Naive B cell (primary cell): ENCODE data around the gene HDC. TPM values are rescaled to one million over a fixed set of nuclear protein-coding genes. Genes with fewer than 3 reads are reported as not detected.

Experiments
- ATAC-seq, 2 donors: fragments of 150-1000 bp; cut with Tn5 transposase; 2 replicates each; pipeline ENCODE4 v1.10.0; 2021; ENCODE audit warnings: low read depth in 2 of 2, mild to moderate bottlenecking in 2 of 2, moderate library complexity in 2 of 2
- DNase-seq: peaks from one replicate; pipeline ENCODE4 v3.0.0; 2022
- H3K27ac Mint-ChIP-seq, 6 donors: one replicate each; pipeline ENCODE4 v1.8.0; 2020 to 2022; ENCODE audit warnings: mild to moderate bottlenecking in 6 of 6, mixed read lengths in 6 of 6, moderate library complexity in 5 of 6, inconsistent platforms in 2 of 6
- H3K27me3 Mint-ChIP-seq, 3 donors: one replicate each; pipeline ENCODE4 v1.8.0; 2021 to 2022; ENCODE audit warnings: mixed read lengths in 3 of 3, mild to moderate bottlenecking in 1 of 3
- H3K36me3 Mint-ChIP-seq, 2 donors: one replicate each; pipeline ENCODE4 v1.8.0; 2020 to 2022; ENCODE audit warnings: mixed read lengths in 2 of 2, inconsistent platforms in 1 of 2, mild to moderate bottlenecking in 1 of 2
- H3K4me1 Mint-ChIP-seq, 3 donors: one replicate each; pipeline ENCODE4 v1.8.0; 2020 to 2022; ENCODE audit warnings: mixed read lengths in 3 of 3, inconsistent platforms in 1 of 3, mild to moderate bottlenecking in 1 of 3, moderate library complexity in 1 of 3
- H3K4me3 Mint-ChIP-seq, 8 donors: one replicate each; pipeline ENCODE4 v1.8.0; 2020 to 2022; ENCODE audit warnings: mild to moderate bottlenecking in 8 of 8, mixed read lengths in 8 of 8, moderate library complexity in 8 of 8, inconsistent platforms in 2 of 8
- H3K9me3 Mint-ChIP-seq, 7 donors: one replicate each; pipeline ENCODE4 v1.8.0; 2020 to 2022; ENCODE audit warnings: mixed read lengths in 7 of 7, mild to moderate bottlenecking in 5 of 7, inconsistent platforms in 2 of 7, moderate library complexity in 1 of 7
- polyA plus RNA-seq, 6 donors: library from polyadenylated mRNA; unstranded; fragments of 300-500 nt; fragmentation: Illumina TruSeq; gene quantifications; one replicate each; pipeline ENCODE4 v1.2.3, GENCODE V29; 2021; ENCODE audit warnings: low read depth in 6 of 6

The HDC gene
- polyA plus RNA-seq, 6 donors from 2014 or later = 0.20 to 2.8 TPM; not detected in 4

DNA sequence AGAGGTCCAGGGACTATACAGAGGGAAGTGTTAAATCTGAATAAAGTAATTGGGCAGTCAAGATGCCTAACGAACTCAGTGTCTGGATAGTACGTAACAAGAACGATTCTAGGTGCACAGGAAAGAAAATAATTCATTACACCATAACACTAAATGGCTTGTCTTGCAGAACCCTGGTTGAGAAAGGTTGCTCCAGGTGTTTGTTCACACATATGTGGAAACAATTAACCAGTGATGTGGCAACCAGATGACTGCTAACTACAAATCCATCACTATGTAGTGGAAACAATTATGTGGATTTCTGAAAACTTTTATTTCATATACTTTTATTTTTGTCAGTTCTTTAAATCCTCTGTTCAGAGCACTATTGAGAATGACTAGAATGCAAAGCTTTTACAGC, 10.4 kb upstream of the HDC start:
- H3K4me1 Mint-ChIP-seq = no peaks in the 10 kb centered on the region
- no peaks in the 10 kb centered on the region for H3K9me3 Mint-ChIP-seq
- DNase-seq (no peak), ATAC-seq (no peak)
- no peak overlapping the region for H3K27ac Mint-ChIP-seq
- no peaks in the 10 kb centered on the region for H3K27me3 Mint-ChIP-seq
- H3K4me3 Mint-ChIP-seq = no peak overlapping the region
- peaks cover 0 to 10% of the 10 kb centered on the region in 2 donors for H3K36me3 Mint-ChIP-seq

DNA sequence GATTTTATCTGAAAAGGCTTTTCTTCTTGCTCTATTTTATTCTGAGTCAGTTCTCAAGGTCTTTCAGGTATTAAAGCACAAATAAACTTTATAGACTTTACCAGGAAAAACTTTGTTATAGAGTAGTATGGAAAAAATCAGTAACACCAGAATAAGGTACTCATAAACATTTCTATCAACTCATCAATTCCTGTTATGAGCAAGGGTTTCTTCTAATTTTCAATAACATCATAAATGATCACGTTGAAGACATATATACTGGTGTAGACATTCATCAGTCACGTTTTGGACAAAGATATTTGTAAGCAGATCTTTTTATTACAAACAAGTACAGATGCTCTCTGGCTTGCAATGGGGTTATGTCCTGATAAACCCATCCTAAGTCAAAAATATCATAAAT, 9.6 kb upstream of the HDC start:
- H3K27ac Mint-ChIP-seq = no peak overlapping the region
- no peaks in the 10 kb centered on the region for H3K9me3 Mint-ChIP-seq
- peaks cover 0 to 10% of the 10 kb centered on the region in 2 donors for H3K36me3 Mint-ChIP-seq
- no peak overlapping the region for H3K4me3 Mint-ChIP-seq
- no peaks in the 10 kb centered on the region for H3K27me3 Mint-ChIP-seq
- no peaks in the 10 kb centered on the region for H3K4me1 Mint-ChIP-seq
- ATAC-seq (no peak), DNase-seq (no peak)

DNA sequence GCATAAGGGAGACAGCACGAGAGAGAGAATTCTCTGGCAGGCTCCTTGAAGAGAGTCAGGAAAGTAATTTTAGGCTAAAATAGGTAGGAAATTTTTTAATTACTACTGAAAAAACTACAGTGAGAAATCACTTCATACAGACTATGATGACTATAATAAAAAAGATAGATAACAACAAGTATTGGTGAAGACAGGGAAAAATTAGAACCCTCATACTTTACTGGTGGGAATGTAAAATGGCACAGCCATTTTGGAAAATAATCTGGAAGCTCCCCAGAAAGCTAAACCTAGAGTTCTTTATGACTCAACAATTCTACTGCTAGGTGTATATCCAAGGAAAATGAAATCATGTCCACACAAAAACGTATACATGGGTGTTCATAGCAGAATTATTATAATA, 2.1 kb upstream of the HDC start:
- peaks cover 0 to 9% (median 2%) of the 10 kb centered on the region in 7 donors for H3K9me3 Mint-ChIP-seq
- peaks cover 0 to 8% (median 5%) of the 10 kb centered on the region in 3 donors for H3K27me3 Mint-ChIP-seq
- H3K27ac Mint-ChIP-seq = no peak overlapping the region
- H3K4me1 Mint-ChIP-seq = peaks cover 4 to 5% (median 5%) of the 10 kb centered on the region in 3 donors
- H3K4me3 Mint-ChIP-seq = no peak overlapping the region
- DNase-seq (no peak), ATAC-seq (no peak)
- peaks cover 0 to 8% of the 10 kb centered on the region in 2 donors for H3K36me3 Mint-ChIP-seq

GRCh38 chr15:50262533-50262932, 3.0 kb downstream of the HDC start:
- peaks cover 5 to 8% (median 8%) of the 10 kb centered on the region in 3 donors for H3K4me1 Mint-ChIP-seq
- H3K36me3 Mint-ChIP-seq = peaks cover 0 to 8% of the 10 kb centered on the region in 2 donors
- ATAC-seq (peak in 1 of 2 donors; percentile 20), DNase-seq (no peak)
- no peak overlapping the region for H3K27ac Mint-ChIP-seq
- H3K4me3 Mint-ChIP-seq = no peak overlapping the region
- peaks cover 0 to 6% (median 1%) of the 10 kb centered on the region in 7 donors for H3K9me3 Mint-ChIP-seq
- H3K27me3 Mint-ChIP-seq = peaks cover 0 to 8% (median 5%) of the 10 kb centered on the region in 3 donors

DNA sequence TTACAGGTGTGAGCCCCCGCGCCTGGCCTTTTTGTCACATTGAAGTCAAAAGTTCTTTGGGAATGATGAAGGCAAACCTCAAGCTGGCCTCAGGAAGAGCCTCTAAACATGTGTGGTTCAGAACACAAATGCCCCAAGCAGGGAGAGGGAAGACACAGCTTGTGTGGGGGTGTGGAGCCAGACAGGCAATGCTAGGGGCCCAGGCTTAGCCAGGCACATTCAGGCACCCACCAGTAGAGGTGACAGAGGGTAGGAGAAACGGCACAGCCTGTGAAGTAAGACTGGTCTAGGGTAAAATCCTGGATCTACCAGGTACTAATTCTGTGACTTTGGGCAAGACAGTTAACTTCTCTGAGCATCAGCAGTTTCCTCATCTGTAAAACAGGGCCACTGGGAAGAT, 3.5 kb downstream of the HDC start:
- Mint-ChIP-seq H3K36me3 (peaks cover 0 to 3% of the 10 kb centered on the region in 2 donors), H3K9me3 (peaks cover 0 to 2% (median 1%) of the 10 kb centered on the region in 7 donors), H3K4me3 (no peak overlapping the region), H3K27me3 (peaks cover 0 to 5% (median 4%) of the 10 kb centered on the region in 3 donors), H3K4me1 (peaks cover 5 to 8% (median 8%) of the 10 kb centered on the region in 3 donors), H3K27ac (peak overlapping the region in 1 of 6 donors; percentile 1)
- peak in 1 of 2 donors; percentile 32 for ATAC-seq
- no peak for DNase-seq

- H3K9me3 Mint-ChIP-seq = peaks cover 0 to 1% (median 0%) of the 10 kb centered on the region in 7 donors
- no peak overlapping the region for H3K4me3 Mint-ChIP-seq
- no peak overlapping the region for H3K27ac Mint-ChIP-seq
- DNase-seq = no peak
- H3K4me1 Mint-ChIP-seq = peaks cover 5 to 8% (median 8%) of the 10 kb centered on the region in 3 donors
- ATAC-seq = no peak
- H3K27me3 Mint-ChIP-seq = peaks cover 0 to 5% (median 0%) of the 10 kb centered on the region in 3 donors
- no peaks in the 10 kb centered on the region for H3K36me3 Mint-ChIP-seq
Observed at GRCh38 chr15:50260969-50261496, 4.5 kb downstream of the HDC start.

DNA sequence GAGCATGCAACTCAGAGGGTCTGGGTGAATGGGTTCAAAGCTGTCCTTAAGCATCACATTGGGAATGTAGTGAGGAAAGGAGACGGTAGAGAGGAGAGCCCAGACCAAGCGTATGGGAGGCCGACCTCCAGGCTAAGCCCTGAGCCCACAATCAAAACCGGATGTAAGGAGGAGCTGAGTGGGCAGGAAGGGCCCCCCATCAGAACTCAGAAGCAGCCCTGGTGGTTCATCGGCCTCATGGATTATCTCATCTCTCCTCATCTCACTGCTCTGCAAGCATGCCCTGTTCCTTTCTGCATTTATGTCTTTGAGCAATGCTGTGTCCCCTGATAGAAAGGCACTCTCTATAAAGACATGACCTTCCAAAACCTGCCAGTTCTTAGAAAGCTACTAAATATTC, 6.2 kb downstream of the HDC start:
- H3K27me3 Mint-ChIP-seq = peaks cover 0 to 5% (median 0%) of the 10 kb centered on the region in 3 donors
- no peaks in the 10 kb centered on the region for H3K36me3 Mint-ChIP-seq
- H3K4me3 Mint-ChIP-seq = no peak overlapping the region
- ATAC-seq (no peak), DNase-seq (no peak)
- no peak overlapping the region for H3K27ac Mint-ChIP-seq
- peaks cover 5 to 8% (median 8%) of the 10 kb centered on the region in 3 donors for H3K4me1 Mint-ChIP-seq
- peaks cover 0 to 1% (median 0%) of the 10 kb centered on the region in 7 donors for H3K9me3 Mint-ChIP-seq

DNA sequence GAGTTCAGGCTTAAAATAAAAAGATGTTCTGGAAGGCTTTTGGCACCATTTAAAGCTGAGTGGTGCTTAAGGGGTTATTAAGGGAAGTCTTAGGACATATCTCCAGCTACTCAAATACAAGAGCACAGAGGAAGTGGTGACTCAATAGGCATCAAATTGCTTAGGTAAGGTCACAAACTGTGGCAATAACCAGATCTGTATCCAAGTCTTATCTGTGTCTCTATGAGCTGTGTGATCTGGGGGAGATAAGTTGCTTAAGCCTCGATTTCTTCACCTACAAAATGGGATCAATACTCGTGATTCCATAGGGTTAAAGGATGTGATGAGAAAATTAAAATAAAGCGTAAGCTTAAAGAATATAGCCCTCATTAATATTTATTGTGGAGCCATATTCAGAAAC, 7.6 kb downstream of the HDC start:
- Mint-ChIP-seq H3K27me3 (no peaks in the 10 kb centered on the region), H3K36me3 (no peaks in the 10 kb centered on the region), H3K4me1 (peaks cover 5 to 6% (median 6%) of the 10 kb centered on the region in 3 donors), H3K4me3 (no peak overlapping the region), H3K9me3 (peaks cover 0 to 1% (median 0%) of the 10 kb centered on the region in 7 donors), H3K27ac (no peak overlapping the region)
- no peak for ATAC-seq
- DNase-seq = no peak

GRCh38 chr15:50257332-50257731, 8.2 kb downstream of the HDC start:
- no peak overlapping the region for H3K27ac Mint-ChIP-seq

GRCh38 chr15:50256188-50257041, 9.1 kb downstream of the HDC start:
- H3K4me1 Mint-ChIP-seq = peaks cover 0 to 4% (median 0%) of the 10 kb centered on the region in 3 donors
- no peak overlapping the region for H3K27ac Mint-ChIP-seq
- H3K36me3 Mint-ChIP-seq = no peaks in the 10 kb centered on the region
- DNase-seq (no peak), ATAC-seq (no peak)
- H3K9me3 Mint-ChIP-seq = no peaks in the 10 kb centered on the region
- H3K27me3 Mint-ChIP-seq = no peaks in the 10 kb centered on the region
- no peak overlapping the region for H3K4me3 Mint-ChIP-seq

More at GRCh38 chr15:50257332-50257731, 8.2 kb downstream of the HDC start:
- no peaks in the 10 kb centered on the region for H3K27me3 Mint-ChIP-seq
- ATAC-seq (no peak), DNase-seq (no peak)
- no peaks in the 10 kb centered on the region for H3K36me3 Mint-ChIP-seq
- no peak overlapping the region for H3K4me3 Mint-ChIP-seq
- H3K9me3 Mint-ChIP-seq = peaks cover 0 to 1% (median 0%) of the 10 kb centered on the region in 7 donors
- peaks cover 0 to under 1% (median 0%) of the 10 kb centered on the region in 3 donors for H3K4me1 Mint-ChIP-seq

GRCh38 chr15:50252556-50252955, 13.0 kb downstream of the HDC start:
- Mint-ChIP-seq H3K27me3 (no peaks in the 10 kb centered on the region), H3K27ac (peak overlapping the region in 1 of 6 donors; percentile 74), H3K36me3 (no peaks in the 10 kb centered on the region), H3K4me3 (peak overlapping the region in 2 of 8 donors; percentile 18 to 41), H3K9me3 (no peaks in the 10 kb centered on the region), H3K4me1 (peaks cover 7 to 22% (median 14%) of the 10 kb centered on the region in 3 donors)
- ATAC-seq = no peak
- DNase-seq = no peak

DNA sequence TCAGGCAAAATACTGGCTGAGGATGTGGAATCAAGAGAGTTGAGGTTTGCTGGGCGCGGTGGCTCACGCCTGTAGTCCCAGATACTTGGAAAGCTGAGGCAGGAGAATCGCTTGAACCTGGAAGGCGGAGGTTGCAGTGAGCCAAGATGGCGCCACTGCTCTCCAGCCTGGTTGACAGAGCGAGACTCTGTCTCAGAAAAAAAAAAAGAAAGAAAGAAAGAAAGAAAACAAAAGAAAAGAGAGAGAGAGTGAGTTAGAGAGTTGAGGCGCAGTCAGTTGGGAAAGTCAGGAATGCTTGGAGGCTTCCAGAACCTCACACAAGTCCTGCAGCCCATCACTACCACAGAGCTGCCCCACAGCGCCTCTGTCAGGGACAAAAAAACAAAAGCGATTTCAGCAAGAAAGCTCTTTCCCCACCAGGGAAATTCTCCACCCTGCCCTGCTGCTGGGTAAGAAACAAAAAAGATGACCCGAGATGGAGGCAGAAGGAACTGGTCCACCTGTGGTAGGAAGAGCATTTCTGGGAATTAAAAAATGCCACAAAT, 13.8 kb downstream of the HDC start:
- no peak overlapping the region for H3K4me3 Mint-ChIP-seq
- no peaks in the 10 kb centered on the region for H3K27me3 Mint-ChIP-seq
- ATAC-seq = no peak

GRCh38 chr15:50250760-50251394, 14.6 kb downstream of the HDC start:
- Mint-ChIP-seq H3K9me3 (no peaks in the 10 kb centered on the region), H3K27ac (peak overlapping the region in 1 of 6 donors; percentile 13), H3K36me3 (no peaks in the 10 kb centered on the region), H3K27me3 (no peaks in the 10 kb centered on the region), H3K4me3 (no peak overlapping the region), H3K4me1 (peaks cover 9 to 23% (median 19%) of the 10 kb centered on the region in 3 donors)
- ATAC-seq = no peak
- no peak for DNase-seq

More for the DNA sequence above, 13.8 kb downstream of the HDC start:
- DNase-seq = no peak
- Mint-ChIP-seq H3K4me1 (peaks cover 9 to 23% (median 19%) of the 10 kb centered on the region in 3 donors), H3K36me3 (no peaks in the 10 kb centered on the region), H3K9me3 (no peaks in the 10 kb centered on the region), H3K27ac (peak overlapping the region in 1 of 6 donors; percentile 90)
